HepG2 (cell line): ENCODE data around the gene RGS7.

Experiments used
- CTCF ChIP-seq: sonication (generic); formaldehyde crosslinking; IDR thresholded peaks from 2 replicates; pipeline ENCODE4 v1.5.0; 2020; ENCODE audit warnings: mild to moderate bottlenecking, missing genetic modification reagents, moderate library complexity
- JUNB ChIP-seq: sonication (generic); formaldehyde crosslinking; IDR thresholded peaks from 2 replicates; pipeline ENCODE4 v1.8.0; 2022; ENCODE audit warnings: missing genetic modification reagents, mild to moderate bottlenecking, borderline replicate concordance
- MAX ChIP-seq: IDR thresholded peaks from 2 replicates; pipeline ENCODE4 v1.6.1; 2012; ENCODE audit warnings: inconsistent platforms
- NFE2 ChIP-seq: sonication (generic); formaldehyde crosslinking; IDR thresholded peaks from 2 replicates; pipeline ENCODE4 v1.4.0; 2020; ENCODE audit warnings: missing genetic modification reagents
- NFYB ChIP-seq: sonication (generic); formaldehyde crosslinking; IDR thresholded peaks from 2 replicates; pipeline ENCODE4 v1.4.0; 2020; ENCODE audit warnings: missing genetic modification reagents
- NR0B2 ChIP-seq: sonication (generic); formaldehyde crosslinking; IDR thresholded peaks from 2 replicates; pipeline ENCODE4 v1.4.0; 2020; ENCODE audit warnings: mild to moderate bottlenecking, missing genetic modification reagents
- POLR2A ChIP-seq, 2 experiments: IDR thresholded peaks; 2 replicates each; pipeline ENCODE4 v1.6.1; 2011; ENCODE audit warnings: low read depth in 2 of 2, low read length in 2 of 2, mild to moderate bottlenecking in 1 of 2, moderate library complexity in 1 of 2; ENCODE audit not compliant: insufficient read depth in 1 of 2
- SYNCRIP ChIP-seq: fragments of 200-400 bp; formaldehyde crosslinking; IDR thresholded peaks from 2 replicates; pipeline ENCODE4 v1.6.1; 2018; ENCODE audit warnings: mild to moderate bottlenecking, low read depth, low read length; ENCODE audit not compliant: insufficient read depth
- TBP ChIP-seq: sonication (generic); formaldehyde crosslinking; IDR thresholded peaks from 2 replicates; pipeline ENCODE4 v1.5.0; 2020; ENCODE audit warnings: missing genetic modification reagents
- TOE1 ChIP-seq: sonication (generic); formaldehyde crosslinking; IDR thresholded peaks from 2 replicates; pipeline ENCODE4 v1.4.0; 2020; ENCODE audit warnings: mild to moderate bottlenecking, missing genetic modification reagents
- U2AF2 ChIP-seq: fragments of 200-400 bp; formaldehyde crosslinking; IDR thresholded peaks from 2 replicates; pipeline ENCODE4 v1.6.1; 2017; ENCODE audit warnings: low read depth, mild to moderate bottlenecking, low read length

GRCh38 chr1:241079047-241079446 is 278.0 kb downstream of the RGS7 start:
- no peak for TF ChIP-seq U2AF2
- no peak for TF ChIP-seq TBP (CRISPR knock-in tag)
- no peak for TF ChIP-seq MAX
- TF ChIP-seq SYNCRIP: no peak
- TF ChIP-seq JUNB (CRISPR knock-in tag): no peak
- no peak for TF ChIP-seq POLR2A (IDR thresholded peaks at IDR 0.05; ENCODE audit: insufficient read depth in 1 of 2, low read depth in 2 of 2, low read length in 2 of 2)
- no peak for TF ChIP-seq NR0B2 (CRISPR knock-in tag)
- no peak for TF ChIP-seq NFE2
- TF ChIP-seq CTCF (CRISPR knock-in tag): no peak
- no peak for TF ChIP-seq NFYB (CRISPR knock-in tag)
- no peak for TF ChIP-seq TOE1
